ENCODE data around the gene CBLB. TPM values are rescaled to one million over a fixed set of nuclear protein-coding genes. Genes with fewer than 3 reads are reported as not detected.

Gene CBLB
- total RNA-seq, 2 donors from 2014 or later = 28.2 to 62.8 TPM

- Histone ChIP-seq H3K9me3 (no peaks in the 10 kb centered on the region), H3K4me3 (no peak overlapping the region), H3K4me1 (replicated peaks) (no peaks in the 10 kb centered on the region), H3K27ac (no peak overlapping the region), H3K36me3 (no peaks in the 10 kb centered on the region), H3K27me3 (replicated peaks; ENCODE audit: insufficient read depth) (no peaks in the 10 kb centered on the region)
- intact Hi-C loops (cut with DNase I) = no loop called here
- no peak for DNase-seq (ENCODE audit: low spot score)
- 95% methylated on average over 6 of the region's 6 CpGs for WGBS
- TF ChIP-seq CTCF (IDR thresholded peaks at IDR 0.05) (no peak), POLR2AphosphoS5 (IDR thresholded peaks at IDR 0.05) (no peak), POLR2A (IDR thresholded peaks at IDR 0.05) (no peak)
Measured at GRCh38 chr3:105714453-105714852, 154.4 kb downstream of the CBLB start.

- no peak for DNase-seq (ENCODE audit: low spot score)
- TF ChIP-seq CTCF (IDR thresholded peaks at IDR 0.05) (no peak), POLR2AphosphoS5 (IDR thresholded peaks at IDR 0.05) (no peak)
- no peaks in the 10 kb centered on the region for H3K27me3 ChIP-seq (replicated peaks; ENCODE audit: insufficient read depth)
- WGBS = 67% methylated on average over 1 of the region's 1 CpG
- H3K9me3 ChIP-seq = no peaks in the 10 kb centered on the region
- H3K36me3 ChIP-seq = no peaks in the 10 kb centered on the region
- no peaks in the 10 kb centered on the region for H3K4me1 ChIP-seq (replicated peaks)
- intact Hi-C loops (cut with DNase I) = no loop called here
- no peak overlapping the region for H3K4me3 ChIP-seq
- H3K27ac ChIP-seq = no peak overlapping the region
Measured at GRCh38 chr3:105708980-105709379, 159.8 kb downstream of the CBLB start.

- DNase-seq (ENCODE audit: low spot score) = no peak
- WGBS = 91% methylated on average over 2 of the region's 2 CpGs
- Histone ChIP-seq H3K27ac (no peak overlapping the region), H3K4me1 (replicated peaks) (no peaks in the 10 kb centered on the region), H3K9me3 (no peaks in the 10 kb centered on the region), H3K27me3 (replicated peaks; ENCODE audit: insufficient read depth) (no peaks in the 10 kb centered on the region), H3K36me3 (no peaks in the 10 kb centered on the region), H3K4me3 (no peak overlapping the region)
- no peak for TF ChIP-seq POLR2AphosphoS5 (IDR thresholded peaks at IDR 0.05)
- TF ChIP-seq CTCF (IDR thresholded peaks at IDR 0.05) = no peak
- no peak for TF ChIP-seq POLR2A (IDR thresholded peaks at IDR 0.05)
- intact Hi-C loops (cut with DNase I) = no loop called here
Measured at GRCh38 chr3:105707009-105707408, 161.8 kb downstream of the CBLB start.

GRCh38 chr3:105704726-105705410 lies 163.9 kb downstream of the CBLB start:
- no peak for TF ChIP-seq POLR2A (IDR thresholded peaks at IDR 0.05)
- no peak for TF ChIP-seq POLR2AphosphoS5 (IDR thresholded peaks at IDR 0.05)
- no peak for TF ChIP-seq CTCF (IDR thresholded peaks at IDR 0.05)
- H3K27me3 ChIP-seq (replicated peaks; ENCODE audit: insufficient read depth) = no peaks in the 10 kb centered on the region
- WGBS = 85% methylated on average over 4 of the region's 4 CpGs
- intact Hi-C loops (cut with DNase I) = no loop called here
- H3K36me3 ChIP-seq = no peaks in the 10 kb centered on the region
- no peaks in the 10 kb centered on the region for H3K9me3 ChIP-seq
- H3K4me3 ChIP-seq = no peak overlapping the region
- H3K27ac ChIP-seq = no peak overlapping the region
- H3K4me1 ChIP-seq (replicated peaks) = no peaks in the 10 kb centered on the region
- no peak for DNase-seq (ENCODE audit: low spot score)

GRCh38 chr3:105700575-105700974 lies 168.2 kb downstream of the CBLB start:
- Histone ChIP-seq H3K27me3 (replicated peaks; ENCODE audit: insufficient read depth) (no peaks in the 10 kb centered on the region), H3K9me3 (no peaks in the 10 kb centered on the region), H3K27ac (no peak overlapping the region), H3K4me1 (replicated peaks) (no peaks in the 10 kb centered on the region), H3K36me3 (no peaks in the 10 kb centered on the region), H3K4me3 (no peak overlapping the region)
- 97% methylated on average over 1 of the region's 1 CpG for WGBS
- intact Hi-C loops (cut with DNase I) = no loop called here
- no peak for TF ChIP-seq CTCF (IDR thresholded peaks at IDR 0.05)
- no peak for TF ChIP-seq POLR2A (IDR thresholded peaks at IDR 0.05)
- TF ChIP-seq POLR2AphosphoS5 (IDR thresholded peaks at IDR 0.05) = no peak
- no peak for DNase-seq (ENCODE audit: low spot score)

Data from prostate gland (tissue), 2 donors.